DMS53 (cell line): ENCODE results near the gene SMARCD2.
"Not testable (repeated sequence)": the region's sequence is repeated elsewhere in the genome, so short reads cannot be mapped to it uniquely, and the experiment has no call there.

ENCODE experiments used
- DNase-seq: peaks from one replicate; lab custom pipeline; 2025; lab: John Stamatoyannopoulos, UW

SMARCD2 gene

DNA sequence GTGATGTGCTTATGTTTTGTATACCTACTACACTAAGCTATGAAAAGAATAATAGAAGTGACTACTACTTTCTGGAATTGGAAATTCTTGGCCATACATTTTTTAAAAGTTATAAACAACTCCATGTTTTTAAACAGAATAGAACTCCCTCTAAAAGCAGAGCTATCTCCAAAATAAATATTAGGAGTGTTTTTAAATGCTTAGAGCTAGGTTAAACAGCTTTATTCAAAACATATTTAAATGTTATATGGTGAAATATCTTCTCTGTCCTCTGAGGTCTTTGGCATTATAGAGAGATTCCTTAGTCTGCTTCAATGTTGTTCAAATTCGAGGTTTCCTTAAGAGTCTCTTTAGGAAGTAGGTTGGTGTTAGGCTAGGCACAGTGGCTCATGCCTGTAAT, 38.2 kb downstream of the SMARCD2 start:
- no peak for DNase-seq

DNA sequence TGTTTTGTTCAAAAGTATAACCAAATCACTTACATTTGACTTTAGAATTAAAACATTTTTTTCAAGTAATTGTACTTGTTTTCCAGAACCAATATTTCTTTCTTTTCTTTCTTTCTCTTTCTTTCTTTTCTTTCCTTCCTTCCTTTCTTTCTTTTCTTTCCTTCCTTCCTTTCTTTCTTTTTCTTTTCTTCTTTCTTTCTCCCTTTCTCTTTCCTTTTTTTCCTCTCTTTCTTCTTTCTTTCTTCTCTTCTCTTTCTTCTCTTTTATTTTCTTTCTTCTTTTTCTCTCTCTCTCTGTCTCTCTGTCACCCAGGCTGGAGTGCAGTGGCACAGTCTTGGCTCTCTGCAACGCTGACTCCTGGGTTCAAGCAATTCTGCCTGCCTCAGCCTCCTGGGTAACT, 41.7 kb downstream of the SMARCD2 start:
- DNase-seq, result no peak

DNA sequence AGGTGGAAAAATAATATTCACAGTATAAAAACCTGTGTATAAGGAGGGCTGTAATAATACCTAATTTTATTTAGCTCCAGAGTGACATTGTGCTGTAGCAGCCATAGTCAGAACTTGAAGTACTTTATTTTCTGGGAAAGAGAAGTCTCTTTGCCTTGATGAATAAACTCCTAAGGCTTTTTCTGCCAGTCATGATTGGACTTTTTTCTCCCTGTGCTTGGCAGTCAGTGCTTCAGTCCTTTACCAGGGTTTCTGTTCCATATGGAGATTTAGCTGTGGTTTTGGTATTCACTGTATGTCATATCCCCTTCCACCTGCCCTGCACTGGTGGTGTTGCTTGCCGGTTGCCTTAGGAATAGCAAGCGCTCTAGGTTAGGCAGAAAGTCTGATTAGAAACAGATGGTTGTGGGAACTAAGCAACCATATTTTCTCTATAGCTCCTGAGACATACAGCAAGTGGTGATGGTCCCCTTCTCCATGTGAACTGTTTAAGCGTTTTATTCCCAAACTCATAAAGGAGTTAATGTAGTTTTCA, 43.8 kb downstream of the SMARCD2 start:
- DNase-seq, result no peak

DNA sequence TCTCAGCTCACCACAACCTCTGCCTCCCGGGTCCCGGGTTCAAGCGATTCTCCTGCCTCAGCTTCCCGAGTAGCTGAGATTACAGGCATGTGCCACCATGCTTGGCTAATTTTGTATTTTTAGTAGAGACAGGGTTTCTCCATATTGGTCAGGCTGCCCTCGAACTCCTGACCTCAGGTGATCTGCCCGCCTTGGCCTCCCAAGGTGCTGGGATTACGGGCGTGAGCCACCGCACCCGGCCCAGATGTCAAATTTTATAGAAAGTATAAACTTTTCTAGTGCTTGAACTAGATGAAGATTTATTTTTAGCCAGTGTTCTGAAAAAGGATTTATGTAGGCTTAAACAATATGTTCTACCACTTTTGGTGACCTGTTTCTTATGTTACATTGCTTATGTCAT, 46.1 kb downstream of the SMARCD2 start:
- not testable (repeated sequence) for DNase-seq

DNA sequence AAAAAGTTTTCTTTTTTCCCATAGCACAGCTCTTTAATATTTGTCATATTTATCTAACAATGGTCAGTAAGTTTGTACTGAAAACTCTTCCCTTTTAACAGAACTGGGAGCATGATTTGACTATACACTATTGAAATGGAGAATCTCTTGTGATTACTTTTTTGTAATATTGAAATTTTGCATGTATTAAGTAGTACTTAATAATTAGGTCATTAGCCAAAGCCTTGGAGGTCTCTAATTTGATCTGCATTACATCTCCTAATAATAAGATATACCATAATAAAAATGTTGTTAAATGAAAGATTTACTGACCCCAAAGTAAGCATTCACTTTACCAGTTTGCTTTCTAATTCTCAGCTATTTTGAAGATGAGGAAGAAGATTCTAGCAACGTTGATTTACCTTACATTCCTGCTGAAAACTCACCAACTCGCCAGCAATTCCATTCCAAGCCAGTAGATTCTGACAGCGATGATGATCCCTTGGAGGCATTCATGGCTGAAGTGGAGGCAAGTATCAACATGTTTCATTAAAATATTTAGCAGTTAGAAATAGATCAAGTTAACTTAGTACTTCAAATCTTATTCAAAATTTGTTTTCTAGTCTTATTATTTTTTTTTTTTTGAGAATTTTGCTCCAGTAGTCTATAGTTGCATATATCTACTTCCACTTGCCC, 50.3 kb downstream of the SMARCD2 start:
- no peak for DNase-seq

DNA sequence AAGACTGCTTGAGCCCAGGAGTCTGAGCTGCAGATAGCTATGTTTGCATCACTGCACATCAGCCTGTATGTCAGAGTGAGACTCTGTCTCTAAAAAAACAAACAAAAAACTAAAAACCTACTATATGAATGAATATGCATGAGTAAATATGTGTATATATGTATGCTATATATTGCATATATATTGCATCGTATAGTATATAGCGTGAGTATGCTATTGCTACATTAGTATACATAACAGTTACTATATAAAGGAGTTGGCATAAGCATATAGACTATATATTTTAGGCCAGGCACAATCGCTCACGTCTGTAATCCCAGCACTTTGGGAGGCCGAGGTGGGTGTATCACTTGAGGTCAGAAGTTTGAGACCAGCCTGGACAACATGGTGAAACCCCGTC, 52.4 kb downstream of the SMARCD2 start:
- DNase-seq, result no peak

DNA sequence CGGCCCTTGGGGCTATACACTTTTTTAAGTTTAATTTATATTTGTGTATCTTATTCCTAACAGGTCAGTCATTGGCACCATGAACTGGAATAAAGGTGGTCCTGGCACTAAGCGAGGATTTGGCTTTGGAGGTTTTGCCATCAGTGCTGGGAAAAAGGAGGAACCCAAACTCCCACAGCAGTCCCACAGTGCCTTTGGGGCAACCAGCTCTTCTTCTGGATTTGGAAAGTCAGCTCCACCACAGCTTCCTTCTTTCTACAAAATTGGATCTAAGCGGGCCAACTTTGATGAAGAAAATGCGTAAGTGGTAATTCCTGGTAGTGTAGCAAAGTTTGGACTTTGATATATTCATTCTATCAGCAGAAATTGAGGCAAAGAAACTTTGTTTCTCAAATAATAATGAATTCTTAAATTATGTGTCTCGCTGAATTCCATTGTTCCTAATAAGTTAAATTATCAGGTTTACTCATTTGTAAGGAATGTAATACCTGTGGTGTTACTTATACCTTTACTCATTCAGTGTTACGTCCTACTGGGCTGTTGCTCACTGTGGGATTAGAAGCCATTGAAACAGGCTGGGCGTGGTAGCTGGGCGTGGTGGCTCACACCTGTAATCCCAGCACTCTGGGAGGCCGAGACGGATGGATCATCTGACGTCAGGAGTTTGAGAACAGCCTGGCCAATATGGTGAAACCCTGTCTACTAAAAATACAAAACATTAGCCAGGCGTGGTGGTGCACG, 55.3 kb downstream of the SMARCD2 start:
- DNase-seq, result no peak

DNA sequence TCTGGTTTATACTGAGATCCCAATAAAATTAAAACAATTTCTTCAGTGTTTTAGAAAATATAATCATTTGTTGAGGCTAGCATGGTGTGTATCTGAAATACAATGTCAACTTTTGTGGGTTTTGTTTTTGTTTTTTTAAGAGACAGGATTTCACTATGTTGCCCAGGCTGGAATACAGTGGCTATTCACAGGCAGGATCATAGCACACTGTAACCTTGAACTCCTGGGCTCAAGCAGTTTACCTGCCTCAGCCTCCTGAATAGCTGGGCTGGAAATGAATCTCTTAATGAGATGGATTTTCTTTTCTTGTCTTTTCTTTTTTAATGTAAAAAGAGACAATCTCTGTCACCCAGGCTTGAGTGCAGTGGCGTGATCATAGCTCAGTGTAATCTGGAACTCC, 56.4 kb downstream of the SMARCD2 start:
- DNase-seq, result no peak

DNA sequence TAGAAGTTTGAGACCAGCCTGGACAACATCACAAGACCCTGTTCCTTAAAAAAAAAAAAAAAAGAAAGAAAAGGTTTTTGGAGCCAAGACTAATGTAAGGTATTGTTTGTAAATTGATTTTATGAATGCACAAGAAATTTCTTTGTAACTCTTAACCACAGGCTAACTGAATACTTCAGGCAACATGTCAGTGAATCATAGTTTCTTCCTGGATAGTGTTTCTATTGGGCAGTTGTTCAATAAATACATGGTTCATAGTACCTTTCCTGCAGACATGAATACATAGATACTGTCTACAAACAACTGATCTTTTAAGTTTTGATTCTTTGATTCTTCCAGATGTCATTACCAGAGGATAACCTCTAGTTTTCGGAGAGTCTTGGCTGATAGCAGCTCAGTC, 56.9 kb downstream of the SMARCD2 start:
- DNase-seq, result no peak

DNA sequence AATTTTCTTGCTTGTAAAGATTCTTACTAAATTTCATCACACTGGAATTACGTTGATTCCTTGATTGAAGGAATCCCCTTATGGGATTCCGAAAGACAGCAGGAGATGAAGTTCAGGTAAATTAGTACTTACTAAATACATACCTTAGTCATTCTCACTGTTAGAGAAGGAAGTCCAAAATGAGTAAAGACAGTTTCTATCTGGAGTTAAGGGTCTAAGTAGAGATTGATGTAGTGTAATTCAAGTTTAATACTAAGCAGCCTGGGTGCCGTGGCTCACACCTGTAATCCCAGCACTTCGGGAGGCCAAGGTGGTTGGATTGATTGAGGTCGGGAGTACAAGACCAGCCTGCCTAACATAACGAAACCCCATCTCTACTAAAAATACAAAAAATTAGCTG, 59.0 kb downstream of the SMARCD2 start:
- no peak for DNase-seq
